Mesendoderm (in vitro differentiated cells): ENCODE data around the gene GRIP1.

ENCODE experiments used
- DNase-seq: peaks from one replicate; pipeline ENCODE4 v3.0.0; 2013
- H2AK5ac ChIP-seq: 2 replicates; pipeline ENCODE4 v1.6.1; 2013; ENCODE audit warnings: low read length, inconsistent platforms
- H2BK120ac ChIP-seq: 2 replicates; pipeline ENCODE4 v1.6.1; 2013; ENCODE audit warnings: low read depth, mild to moderate bottlenecking, low read length, moderate library complexity, mixed read lengths
- H2BK15ac ChIP-seq: replicated peaks from 2 replicates; pipeline ENCODE4 v1.6.1; 2013; ENCODE audit warnings: low read depth, mild to moderate bottlenecking, moderate library complexity
- H2BK5ac ChIP-seq: 2 replicates; pipeline ENCODE4 v1.6.1; 2013; ENCODE audit warnings: low read length, inconsistent platforms
- H3K18ac ChIP-seq: 2 replicates; pipeline ENCODE4 v1.6.1; 2013; ENCODE audit warnings: mild to moderate bottlenecking, low read length, mixed read lengths
- H3K23ac ChIP-seq: one replicate; pipeline ENCODE4 v1.6.1; 2013; ENCODE audit warnings: low read length
- H3K27ac ChIP-seq: 2 replicates; pipeline ENCODE4 v1.5.1; 2013; ENCODE audit warnings: low read depth, mild to moderate bottlenecking, inconsistent platforms, low read length, moderate library complexity
- H3K27me3 ChIP-seq: 2 replicates; pipeline ENCODE4 v1.6.1; 2013; ENCODE audit warnings: low read length, control low read depth, mild to moderate bottlenecking, inconsistent platforms; ENCODE audit not compliant: insufficient read depth, poor library complexity
- H3K36me3 ChIP-seq: 2 replicates; pipeline ENCODE4 v1.6.1; 2013; ENCODE audit warnings: low read length, inconsistent platforms; ENCODE audit not compliant: control insufficient read depth, insufficient read depth
- H3K4ac ChIP-seq: one replicate; pipeline ENCODE4 v1.6.1; 2013; ENCODE audit warnings: low read depth, mild to moderate bottlenecking, low read length, moderate library complexity
- H3K4me1 ChIP-seq: 2 replicates; pipeline ENCODE4 v1.6.1; 2013; ENCODE audit warnings: low read depth, low read length, inconsistent platforms; ENCODE audit not compliant: control insufficient read depth
- H3K4me2 ChIP-seq: 2 replicates; pipeline ENCODE4 v1.6.1; 2013; ENCODE audit warnings: low read length
- H3K4me3 ChIP-seq: 2 replicates; pipeline ENCODE4 v1.5.1; 2013; ENCODE audit warnings: mild to moderate bottlenecking, low read length
- H3K56ac ChIP-seq: one replicate; pipeline ENCODE4 v1.6.1; 2013; ENCODE audit warnings: low read length
- H3K79me1 ChIP-seq: 2 replicates; pipeline ENCODE4 v1.6.1; 2013; ENCODE audit warnings: low read length, inconsistent platforms
- H3K79me2 ChIP-seq: 2 replicates; pipeline ENCODE4 v1.6.1; 2013; ENCODE audit warnings: mild to moderate bottlenecking, low read length; ENCODE audit not compliant: control insufficient read depth, insufficient read depth
- H3K9ac ChIP-seq: 2 replicates; pipeline ENCODE4 v1.6.1; 2013; ENCODE audit warnings: low read length, inconsistent platforms
- H4K5ac ChIP-seq: one replicate; pipeline ENCODE4 v1.6.1; 2013; ENCODE audit warnings: low read length
- H4K8ac ChIP-seq: one replicate; pipeline ENCODE4 v1.6.1; 2013; ENCODE audit warnings: low read depth, mild to moderate bottlenecking, control low read depth, low read length, moderate library complexity
- WGBS: extraction: QIAGEN DNeasy Blood & Tissue Kit; methylation state at CpG from one replicate; pipeline ENCODE4 v1.1.7; 2013; ENCODE audit warnings: low lambda C conversion rate, missing lambda C conversion rate; ENCODE audit not compliant: insufficient coverage; ENCODE audit errors: extremely low coverage; 5-methylcytosine and 5-hydroxymethylcytosine counted together

Gene GRIP1

DNA sequence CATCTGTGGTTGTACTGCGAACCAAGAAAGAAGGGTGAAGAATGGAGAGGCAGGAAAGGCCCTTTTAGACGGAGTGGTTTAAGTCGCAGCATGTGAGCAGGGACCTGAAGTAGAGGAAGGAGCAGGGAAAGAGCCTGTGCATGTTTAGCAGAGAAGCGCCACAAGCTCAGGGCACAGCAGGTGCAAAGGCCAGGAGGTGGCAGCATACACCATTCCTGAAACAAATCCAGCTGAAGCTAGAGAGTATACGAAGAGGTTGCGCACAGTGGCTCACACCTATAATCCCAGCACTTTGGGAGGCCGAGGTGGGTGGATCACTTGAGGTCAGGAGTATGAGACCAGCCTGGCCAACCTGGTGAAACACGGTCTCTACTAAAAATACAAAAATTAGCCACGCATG is 326.7 kb downstream of the GRIP1 start:
- Histone ChIP-seq H3K4me3 (no peak overlapping the region), H2BK120ac (no peak overlapping the region), H2BK15ac (no peak overlapping the region), H3K27me3 (no peaks in the 10 kb centered on the region), H2BK5ac (no peak overlapping the region), H3K79me1 (no peaks in the 10 kb centered on the region), H3K27ac (no peak overlapping the region), H3K4ac (no peak overlapping the region), H4K8ac (no peak overlapping the region), H3K79me2 (no peaks in the 10 kb centered on the region), H3K9ac (no peak overlapping the region), H3K36me3 (no peaks in the 10 kb centered on the region), H3K4me2 (no peak overlapping the region), H3K23ac (no peak overlapping the region), H3K56ac (no peak overlapping the region), H2AK5ac (no peak overlapping the region), H4K5ac (no peak overlapping the region), H3K18ac (no peak overlapping the region), H3K4me1 (no peaks in the 10 kb centered on the region)
- peak; percentile 75 for DNase-seq
- whole genome bisulfite sequencing: no CpG with 5 or more reads among the region's 9 CpGs

DNA sequence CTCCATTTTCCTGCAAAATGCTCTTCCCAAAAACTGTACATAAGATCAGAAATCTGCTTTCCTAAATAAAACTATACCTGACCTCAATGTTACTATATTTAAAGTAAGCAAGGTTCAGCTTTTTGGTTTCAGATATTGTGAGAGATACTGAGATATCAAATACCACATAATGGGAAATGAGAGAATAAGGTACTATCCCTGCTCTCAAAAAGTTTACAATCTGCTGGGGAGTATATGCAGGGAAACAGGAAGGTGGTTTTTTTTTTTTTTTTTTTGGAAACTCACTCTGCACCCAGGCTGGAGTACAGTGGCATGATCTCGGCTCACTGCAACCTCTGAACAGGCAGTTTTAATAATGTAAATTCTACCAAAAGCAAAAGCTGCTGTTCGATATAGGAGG is 327.6 kb downstream of the GRIP1 start:
- no peaks in the 10 kb centered on the region for H3K36me3 ChIP-seq
- no peak overlapping the region for H2AK5ac ChIP-seq
- H3K18ac ChIP-seq: no peak overlapping the region
- no peaks in the 10 kb centered on the region for H3K27me3 ChIP-seq
- no peaks in the 10 kb centered on the region for H3K79me1 ChIP-seq
- H3K4me1 ChIP-seq: no peaks in the 10 kb centered on the region
- no peak overlapping the region for H2BK15ac ChIP-seq
- H4K8ac ChIP-seq: no peak overlapping the region
- H3K4ac ChIP-seq: no peak overlapping the region
- no peak overlapping the region for H3K56ac ChIP-seq
- H2BK120ac ChIP-seq: no peak overlapping the region
- H3K27ac ChIP-seq: no peak overlapping the region
- no peak overlapping the region for H2BK5ac ChIP-seq
- no peak for DNase-seq
- H4K5ac ChIP-seq: no peak overlapping the region
- no peak overlapping the region for H3K9ac ChIP-seq
- no peak overlapping the region for H3K23ac ChIP-seq
- H3K79me2 ChIP-seq: no peaks in the 10 kb centered on the region
- WGBS: no CpG with 5 or more reads among the region's 2 CpGs
- H3K4me3 ChIP-seq: no peak overlapping the region
- H3K4me2 ChIP-seq: no peak overlapping the region

- DNase-seq: no peak
- no peak overlapping the region for H3K18ac ChIP-seq
Measured at GRCh38 chr12:66345956-66346355, 332.9 kb downstream of the GRIP1 start.

GRCh38 chr12:66345212-66345611 is 333.7 kb downstream of the GRIP1 start:
- Histone ChIP-seq H3K4ac (no peak overlapping the region), H3K9ac (no peak overlapping the region), H3K27ac (no peak overlapping the region), H2AK5ac (no peak overlapping the region), H3K79me2 (no peaks in the 10 kb centered on the region), H3K23ac (no peak overlapping the region), H4K5ac (no peak overlapping the region), H3K79me1 (no peaks in the 10 kb centered on the region), H2BK120ac (no peak overlapping the region), H3K36me3 (peaks cover 3% of the 10 kb centered on the region), H3K56ac (no peak overlapping the region), H2BK5ac (no peak overlapping the region), H2BK15ac (no peak overlapping the region), H3K4me2 (no peak overlapping the region), H4K8ac (no peak overlapping the region), H3K18ac (no peak overlapping the region), H3K4me1 (no peaks in the 10 kb centered on the region), H3K27me3 (no peaks in the 10 kb centered on the region), H3K4me3 (no peak overlapping the region)
- no peak for DNase-seq
- no CpG with 5 or more reads among the region's 3 CpGs for WGBS

More at GRCh38 chr12:66345956-66346355, 332.9 kb downstream of the GRIP1 start:
- no peak overlapping the region for H3K23ac ChIP-seq
- H3K9ac ChIP-seq: no peak overlapping the region
- no peak overlapping the region for H2AK5ac ChIP-seq
- no peak overlapping the region for H4K5ac ChIP-seq
- no peak overlapping the region for H3K27ac ChIP-seq
- no peak overlapping the region for H3K4ac ChIP-seq
- no peaks in the 10 kb centered on the region for H3K79me2 ChIP-seq
- no peak overlapping the region for H3K4me3 ChIP-seq
- no peaks in the 10 kb centered on the region for H3K79me1 ChIP-seq
- H3K36me3 ChIP-seq: peaks cover 3% of the 10 kb centered on the region
- H3K4me1 ChIP-seq: no peaks in the 10 kb centered on the region
- no peaks in the 10 kb centered on the region for H3K27me3 ChIP-seq
- no peak overlapping the region for H2BK120ac ChIP-seq
- no peak overlapping the region for H2BK15ac ChIP-seq
- H2BK5ac ChIP-seq: no peak overlapping the region
- H4K8ac ChIP-seq: no peak overlapping the region
- H3K4me2 ChIP-seq: no peak overlapping the region
- no CpG with 5 or more reads among the region's 2 CpGs for WGBS
- H3K56ac ChIP-seq: no peak overlapping the region

- WGBS: no CpG with 5 or more reads among the region's 4 CpGs
Measured at GRCh38 chr12:66341126-66341525, 337.8 kb downstream of the GRIP1 start.

GRCh38 chr12:66340131-66340530 is 338.7 kb downstream of the GRIP1 start:
- no peak overlapping the region for H2BK15ac ChIP-seq
- H3K4me2 ChIP-seq: no peak overlapping the region
- no peak overlapping the region for H2BK120ac ChIP-seq
- no peak overlapping the region for H2AK5ac ChIP-seq
- no peak overlapping the region for H3K18ac ChIP-seq
- no peak overlapping the region for H3K4ac ChIP-seq
- no peak overlapping the region for H3K23ac ChIP-seq
- H3K4me3 ChIP-seq: no peak overlapping the region
- peaks cover 3% of the 10 kb centered on the region for H3K36me3 ChIP-seq
- H4K5ac ChIP-seq: no peak overlapping the region
- H3K9ac ChIP-seq: no peak overlapping the region
- no peak for DNase-seq
- no peak overlapping the region for H3K27ac ChIP-seq
- no peak overlapping the region for H4K8ac ChIP-seq
- no peaks in the 10 kb centered on the region for H3K27me3 ChIP-seq
- H3K56ac ChIP-seq: no peak overlapping the region
- no peak overlapping the region for H2BK5ac ChIP-seq
- no peaks in the 10 kb centered on the region for H3K4me1 ChIP-seq
- WGBS: no CpG with 5 or more reads among the region's 2 CpGs
- H3K79me2 ChIP-seq: no peaks in the 10 kb centered on the region
- H3K79me1 ChIP-seq: no peaks in the 10 kb centered on the region

More at GRCh38 chr12:66341126-66341525, 337.8 kb downstream of the GRIP1 start:
- Histone ChIP-seq H2BK5ac (no peak overlapping the region), H3K79me2 (no peaks in the 10 kb centered on the region), H3K23ac (no peak overlapping the region), H2AK5ac (no peak overlapping the region), H3K9ac (no peak overlapping the region), H2BK15ac (no peak overlapping the region), H4K5ac (no peak overlapping the region), H3K79me1 (no peaks in the 10 kb centered on the region), H3K4ac (no peak overlapping the region), H3K36me3 (peaks cover 3% of the 10 kb centered on the region), H3K18ac (no peak overlapping the region), H3K56ac (no peak overlapping the region), H3K27ac (no peak overlapping the region), H3K4me2 (no peak overlapping the region), H3K27me3 (no peaks in the 10 kb centered on the region), H3K4me3 (no peak overlapping the region), H3K4me1 (no peaks in the 10 kb centered on the region), H2BK120ac (no peak overlapping the region), H4K8ac (no peak overlapping the region)
- no peak for DNase-seq
